HG02642 (cell line): ENCODE results near the gene ERVV-1.
"Not testable (repeated sequence)": the region's sequence is repeated elsewhere in the genome, so short reads cannot be mapped to it uniquely, and the experiment has no call there.

Experiments
- ATAC-seq: cut with Tn5 transposase; IDR thresholded peaks from one replicate; pipeline ENCODE4 v1.9.1; 2021; ENCODE audit warnings: mild to moderate bottlenecking; ENCODE audit not compliant: unreplicated experiment, poor library complexity

Gene ERVV-1, protein sequence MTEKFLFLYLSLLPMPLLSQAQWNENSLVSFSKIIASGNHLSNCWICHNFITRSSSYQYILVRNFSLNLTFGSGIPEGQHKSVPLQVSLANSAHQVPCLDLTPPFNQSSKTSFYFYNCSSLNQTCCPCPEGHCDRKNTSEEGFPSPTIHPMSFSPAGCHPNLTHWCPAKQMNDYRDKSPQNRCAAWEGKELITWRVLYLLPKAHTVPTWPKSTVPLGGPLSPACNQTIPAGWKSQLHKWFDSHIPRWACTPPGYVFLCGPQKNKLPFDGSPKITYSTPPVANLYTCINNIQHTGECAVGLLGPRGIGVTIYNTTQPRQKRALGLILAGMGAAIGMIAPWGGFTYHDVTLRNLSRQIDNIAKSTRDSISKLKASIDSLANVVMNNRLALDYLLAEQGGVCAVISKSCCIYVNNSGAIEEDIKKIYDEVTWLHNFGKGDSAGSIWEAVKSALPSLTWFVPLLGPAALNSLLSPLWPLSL

DNA sequence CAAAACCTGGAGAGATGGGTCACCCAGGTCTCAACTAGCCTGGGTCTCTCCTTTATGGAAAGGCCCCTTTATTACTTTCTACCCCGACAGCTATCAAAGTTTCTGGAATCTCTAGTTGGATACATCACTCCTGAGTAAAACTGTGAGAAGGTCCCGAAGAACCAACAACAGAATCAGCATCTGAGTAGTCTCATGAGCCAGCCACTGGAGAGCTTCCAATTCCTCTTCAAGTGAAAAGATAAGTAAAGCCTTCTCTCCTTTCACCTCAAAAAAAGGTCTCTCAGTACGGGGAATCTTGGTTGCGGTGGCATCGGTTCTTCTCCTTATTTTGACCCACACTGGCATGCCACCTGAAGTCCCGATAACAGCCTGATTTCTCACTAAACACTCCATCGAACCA, at the start of gene ERVV-1:
TSS of gene ERVV-1 (plus strand) at position 301 of the 400 bp plus-strand sequence. CDS start 170 bp downstream, outside the sequence.
- no peak for ATAC-seq

DNA sequence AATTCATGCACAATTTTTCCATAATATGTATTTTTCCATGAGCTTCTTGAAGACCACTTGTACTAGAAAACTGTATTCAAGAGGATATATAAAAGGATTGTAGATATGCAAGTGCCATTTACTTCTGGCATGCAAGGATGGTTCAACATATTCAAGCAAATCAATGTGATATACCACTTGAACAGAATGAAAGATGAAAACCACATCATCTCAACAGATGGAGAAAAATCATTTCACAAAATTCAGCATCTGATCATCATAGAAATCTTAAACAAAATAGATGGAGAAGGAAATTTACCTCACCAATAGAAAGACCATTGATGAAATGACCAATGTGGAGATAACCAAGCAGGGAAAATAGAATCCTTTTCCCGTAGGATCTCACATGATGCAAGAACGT, 45.9 kb upstream of the ERVV-1 start:
- no peak for ATAC-seq

DNA sequence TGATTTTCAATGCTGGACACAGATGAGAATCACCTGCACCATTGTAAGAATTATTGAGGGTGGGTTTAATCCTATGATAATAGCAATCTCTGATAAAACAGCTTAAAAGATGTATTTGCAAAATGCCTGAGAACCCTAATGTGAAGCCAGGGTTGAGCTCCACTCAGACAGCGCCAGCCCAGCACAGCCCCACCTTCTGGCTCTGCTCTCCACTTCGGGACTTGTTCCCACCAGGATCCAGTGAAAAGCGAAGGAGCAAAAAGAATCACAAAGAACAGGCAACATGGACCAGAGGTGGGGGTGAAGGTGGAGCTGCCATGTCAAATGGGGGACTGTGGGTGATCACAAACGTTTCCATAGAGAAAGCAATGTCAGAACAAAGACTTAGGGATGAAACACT, 32.4 kb upstream of the ERVV-1 start:
- no peak for ATAC-seq

DNA sequence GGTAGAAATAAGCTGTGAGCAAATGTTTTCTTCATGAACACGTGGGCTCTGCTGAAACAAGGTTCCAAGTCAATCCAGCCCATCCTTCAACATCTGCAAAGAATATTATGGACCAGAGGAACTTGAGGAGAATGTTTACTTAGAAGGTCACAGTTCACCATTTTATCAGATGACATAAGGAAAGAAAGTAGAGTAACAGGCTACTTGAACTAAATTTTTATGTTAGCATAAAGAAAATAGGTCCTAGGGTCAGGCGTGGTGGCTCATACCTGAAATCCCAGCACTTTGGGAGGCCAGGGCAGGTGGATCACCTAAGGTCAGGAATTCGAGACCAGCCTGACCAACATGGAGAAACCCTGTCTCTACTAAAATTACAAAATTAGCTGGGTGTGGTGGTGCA, 30.6 kb upstream of the ERVV-1 start:
- ATAC-seq, result not testable (repeated sequence)

DNA sequence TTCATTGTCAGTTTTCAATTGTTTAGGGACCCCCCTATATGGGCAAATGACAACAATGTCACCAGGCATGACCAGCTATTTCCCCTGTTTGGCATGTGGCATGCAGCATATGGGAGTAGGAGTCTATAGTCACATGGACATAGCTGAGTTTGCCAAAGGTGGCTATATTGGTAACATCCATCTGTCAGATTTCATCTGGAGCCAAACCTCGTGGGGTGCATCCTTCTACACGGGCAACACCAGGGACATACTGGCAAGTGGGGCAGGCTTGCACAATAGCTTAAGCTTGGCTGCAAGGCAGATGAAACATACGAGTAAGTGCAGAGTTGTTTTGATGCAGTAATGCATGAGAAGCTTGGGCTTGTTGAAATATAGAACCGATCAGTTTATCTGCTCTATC, 26.5 kb upstream of the ERVV-1 start:
- no peak for ATAC-seq

DNA sequence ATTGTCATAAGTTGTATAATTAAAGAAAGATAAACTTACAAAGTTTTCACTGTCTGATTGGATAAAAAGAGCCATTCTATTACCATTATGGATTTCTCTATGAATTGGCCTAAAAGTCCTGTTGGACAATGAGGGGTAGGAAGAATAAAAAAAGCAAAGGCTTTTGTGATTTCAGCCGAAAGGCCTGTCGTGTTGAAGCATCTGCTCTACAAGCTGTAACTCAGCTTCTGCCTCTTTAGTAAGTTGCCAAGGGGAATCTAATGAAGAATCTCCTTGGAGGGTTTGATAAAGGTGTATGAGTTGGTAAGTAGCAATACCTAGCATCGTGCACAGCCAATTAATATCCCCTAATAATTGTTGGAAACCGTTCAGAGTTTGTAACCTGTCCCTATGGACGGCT, 25.2 kb upstream of the ERVV-1 start:
- ATAC-seq, result no peak

DNA sequence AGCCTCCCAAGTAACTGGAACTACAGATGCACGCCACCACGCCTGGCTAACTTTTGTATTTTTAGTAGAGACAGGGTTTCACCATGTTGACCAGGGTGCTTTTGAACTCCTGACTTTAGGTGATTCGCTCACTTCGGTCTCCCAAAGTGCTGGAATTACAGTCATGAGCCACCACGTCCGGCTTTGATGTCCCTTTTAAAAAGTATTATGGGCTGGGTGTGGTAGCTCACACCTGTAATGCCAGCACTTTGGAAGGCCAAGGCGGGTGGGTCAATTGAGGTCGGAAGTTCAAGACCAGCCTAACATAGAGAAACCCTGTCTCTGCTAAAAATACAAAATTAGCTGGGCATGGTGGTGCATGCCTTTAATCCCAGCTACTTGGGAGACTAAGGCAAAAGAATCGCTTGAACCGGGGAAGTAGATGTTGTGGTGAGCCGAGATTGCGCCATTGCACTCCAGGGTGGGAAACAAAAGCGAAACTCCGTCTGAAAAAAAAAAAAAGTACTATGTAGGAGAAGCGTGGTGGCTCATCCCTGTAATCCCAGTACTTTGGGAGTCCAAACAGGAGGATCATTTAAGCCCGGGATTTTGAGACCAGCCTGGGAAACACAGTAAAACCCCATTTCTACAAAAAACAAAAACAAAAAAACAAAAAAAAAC, 22.8 kb upstream of the ERVV-1 start:
- ATAC-seq, result no peak

DNA sequence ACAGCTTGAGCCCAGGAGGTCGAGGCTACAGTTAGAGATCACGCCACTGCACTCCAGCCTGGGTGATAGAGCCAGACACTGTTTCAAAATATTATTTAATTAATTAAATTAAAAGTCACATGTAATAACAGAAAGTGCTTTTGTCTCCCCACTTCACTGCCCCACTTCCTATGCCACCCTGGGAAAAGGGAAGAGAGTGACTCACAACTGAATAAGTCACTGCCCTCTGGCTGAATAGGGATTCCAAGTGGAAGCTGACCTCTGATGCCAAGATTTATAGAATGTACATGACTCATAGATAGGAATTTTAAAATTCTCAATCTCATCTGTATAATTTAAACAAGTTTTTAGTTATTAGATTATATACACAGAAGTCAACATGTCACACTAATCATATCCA, 22.2 kb upstream of the ERVV-1 start:
- ATAC-seq, result no peak

DNA sequence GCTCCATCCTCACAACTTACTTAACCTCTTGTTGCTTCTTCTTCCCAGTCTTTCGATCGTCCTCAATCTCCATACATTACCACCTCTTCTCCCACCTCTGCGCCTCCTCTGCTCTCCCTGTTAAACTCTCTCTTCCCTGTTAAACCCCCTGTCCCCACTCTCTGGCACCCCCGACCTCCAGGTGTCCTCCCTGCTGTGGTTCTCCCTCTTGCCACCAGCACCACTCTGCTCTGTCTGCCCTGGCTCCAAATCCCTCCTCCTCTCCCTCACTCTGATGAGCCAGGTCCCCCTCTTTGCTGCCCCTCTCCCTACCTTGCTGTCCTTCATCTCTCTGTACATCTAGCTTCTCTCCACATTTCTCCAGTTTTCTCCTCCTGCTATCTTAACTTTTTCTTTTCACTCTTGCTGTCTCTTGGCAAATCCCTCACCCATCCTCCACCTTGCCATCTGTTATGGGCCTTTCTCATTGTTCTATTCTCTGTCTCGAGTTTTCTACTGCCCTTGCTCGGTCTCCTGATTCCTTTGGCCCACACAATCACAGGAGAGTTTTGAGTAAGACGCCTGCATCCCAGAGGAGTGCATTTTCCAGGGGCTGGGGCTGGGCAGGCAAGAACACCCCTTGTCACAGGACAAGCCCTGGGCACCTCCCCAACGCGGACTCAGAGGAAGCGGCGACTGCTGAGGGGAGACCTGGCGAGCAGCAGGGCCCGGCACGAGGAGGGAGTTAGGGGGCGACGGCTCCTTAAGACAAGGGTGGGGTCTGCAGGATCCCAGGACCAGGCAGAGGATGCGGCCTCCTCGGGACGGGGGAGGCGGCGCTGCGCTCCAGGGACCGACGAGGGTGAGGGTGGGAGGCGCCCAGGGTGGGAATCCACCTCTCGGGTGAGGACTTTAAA, 21.4 kb upstream of the ERVV-1 start:
- no peak for ATAC-seq

DNA sequence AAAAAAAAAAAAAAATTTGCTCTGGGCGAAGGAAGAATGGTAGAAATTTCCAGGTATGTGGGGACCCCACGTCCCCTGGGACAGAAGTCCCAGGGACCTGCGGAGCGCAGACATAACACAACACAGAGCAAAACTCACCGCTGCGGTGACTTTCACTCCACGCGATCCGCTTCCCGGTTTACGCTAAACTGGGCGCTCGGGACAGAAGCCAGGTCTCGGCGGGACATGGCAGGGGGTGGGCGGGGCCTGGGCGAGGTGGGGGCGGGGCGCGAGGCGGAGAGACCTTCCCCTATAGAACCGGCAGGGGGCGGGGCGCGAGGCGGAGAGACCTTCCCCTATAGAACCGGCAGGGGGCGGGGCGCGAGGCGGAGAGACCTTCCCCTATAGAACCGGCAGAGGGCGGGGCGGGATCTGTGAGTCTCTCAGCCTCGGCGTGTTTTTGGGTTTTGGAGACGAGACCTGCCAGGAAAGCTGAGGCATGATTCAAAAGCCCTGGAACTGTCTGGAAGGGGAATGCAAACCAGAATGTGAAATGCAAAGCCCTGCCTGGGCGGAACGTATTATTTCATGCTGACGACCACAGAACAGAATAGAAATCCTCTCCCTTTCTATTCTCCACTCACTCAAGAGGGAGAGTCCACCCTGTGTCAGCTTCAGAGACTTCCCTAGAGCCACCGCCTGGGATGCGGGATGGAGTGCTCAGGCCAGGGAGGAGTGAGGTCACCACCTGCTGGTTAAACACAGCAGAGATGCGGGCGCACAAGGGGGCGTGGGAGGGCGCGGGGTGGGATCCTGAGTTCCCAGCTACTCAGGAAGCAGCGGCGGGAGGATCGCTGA, 20.2 kb upstream of the ERVV-1 start:
- ATAC-seq, result no peak

DNA sequence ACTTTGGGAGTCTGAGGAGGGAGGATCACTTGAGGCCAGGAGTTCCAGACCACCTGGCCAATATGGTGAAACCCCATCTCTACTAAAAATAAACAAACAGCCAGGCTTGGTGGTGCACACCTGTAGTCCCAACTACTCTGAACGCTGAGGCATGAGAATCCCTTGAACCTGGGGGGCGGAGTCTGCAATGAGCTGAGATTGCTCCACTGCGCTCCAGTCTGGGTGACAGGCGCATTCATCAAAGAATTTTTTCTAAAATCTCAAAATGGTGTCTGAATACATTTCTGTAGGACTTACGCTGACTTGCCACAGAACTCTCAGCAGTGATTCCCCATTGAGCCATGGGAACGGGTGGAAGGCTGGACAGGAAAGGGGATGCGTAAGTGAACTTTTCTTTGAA, 18.0 kb upstream of the ERVV-1 start:
- no peak for ATAC-seq

DNA sequence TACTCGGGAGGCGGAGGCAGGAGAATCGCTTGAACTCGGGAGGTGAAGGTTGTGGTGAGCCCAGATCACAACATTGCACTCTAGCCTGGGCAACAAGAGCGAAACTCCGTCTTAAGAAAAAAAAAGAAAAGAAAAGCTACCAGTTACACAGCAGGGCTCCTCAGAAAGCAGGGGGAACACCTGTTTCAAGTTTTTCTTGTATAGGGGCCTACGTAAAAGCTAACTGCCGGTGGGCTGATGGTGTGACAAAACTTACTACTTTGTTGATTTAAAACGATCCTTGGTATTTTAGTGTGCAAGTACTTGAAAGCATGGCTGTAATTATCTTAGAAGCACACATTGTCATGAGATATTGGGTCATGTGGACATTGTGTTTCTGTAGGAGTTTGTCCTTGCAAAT, 15.7 kb upstream of the ERVV-1 start:
- no peak for ATAC-seq

DNA sequence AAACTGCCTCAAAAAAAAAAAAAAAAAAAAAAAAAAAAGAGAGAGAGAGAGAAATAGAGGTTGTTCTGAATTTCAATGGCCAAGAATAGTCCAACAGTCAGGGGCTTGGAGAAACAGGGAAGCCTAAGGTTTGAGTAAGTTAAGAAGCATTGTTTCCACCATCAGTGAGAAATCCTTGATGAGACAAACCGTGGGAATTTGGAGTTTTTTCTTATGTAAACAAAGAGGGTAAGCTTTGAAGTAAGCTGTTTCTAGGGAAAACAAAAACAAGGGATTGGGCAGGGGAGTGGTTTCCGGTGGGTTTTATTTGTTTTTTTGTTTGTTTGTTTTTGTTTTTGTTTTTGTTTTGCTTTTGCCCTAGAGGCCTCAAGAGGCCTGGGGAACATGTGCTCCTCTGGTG, 11.2 kb upstream of the ERVV-1 start:
- no peak for ATAC-seq

DNA sequence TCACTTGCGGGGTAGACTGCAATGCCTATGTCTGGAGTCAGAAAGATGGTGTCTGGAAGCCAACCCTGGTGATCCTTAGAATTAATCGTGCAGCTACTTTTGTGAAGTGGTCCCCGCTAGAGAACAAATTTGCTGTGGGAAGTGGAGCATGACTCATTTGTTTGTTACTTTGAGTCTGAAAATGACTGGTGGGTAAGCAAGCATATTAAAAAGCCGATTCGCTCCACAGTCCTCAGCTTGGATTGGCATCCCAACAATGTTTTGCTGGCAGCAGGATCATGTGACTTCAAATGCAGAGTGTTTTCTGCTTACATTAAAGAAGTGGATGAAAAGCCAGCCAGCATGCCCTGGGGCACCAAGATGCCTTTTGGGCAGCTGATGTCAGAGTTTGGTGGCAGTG, 9.5 kb upstream of the ERVV-1 start:
- ATAC-seq, result no peak

DNA sequence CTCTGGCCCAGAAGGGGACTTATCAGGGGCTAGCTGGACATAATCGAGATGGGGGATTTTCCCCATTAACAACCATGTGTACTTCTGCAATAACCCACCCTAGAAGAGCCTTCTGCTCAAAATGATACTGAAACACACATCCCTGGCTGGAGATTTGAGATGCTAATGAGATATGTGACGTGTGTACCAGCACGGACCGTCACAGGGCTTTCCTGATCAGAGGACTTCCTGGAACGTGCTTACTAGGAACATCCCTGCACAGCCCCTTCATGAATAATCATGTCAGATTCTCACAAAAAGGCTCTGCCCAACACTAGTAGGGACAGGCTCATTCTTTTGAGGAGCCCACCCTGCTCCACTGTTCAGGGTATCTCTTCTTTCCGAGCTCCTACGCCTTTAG, 6.5 kb upstream of the ERVV-1 start:
- ATAC-seq, result no peak

DNA sequence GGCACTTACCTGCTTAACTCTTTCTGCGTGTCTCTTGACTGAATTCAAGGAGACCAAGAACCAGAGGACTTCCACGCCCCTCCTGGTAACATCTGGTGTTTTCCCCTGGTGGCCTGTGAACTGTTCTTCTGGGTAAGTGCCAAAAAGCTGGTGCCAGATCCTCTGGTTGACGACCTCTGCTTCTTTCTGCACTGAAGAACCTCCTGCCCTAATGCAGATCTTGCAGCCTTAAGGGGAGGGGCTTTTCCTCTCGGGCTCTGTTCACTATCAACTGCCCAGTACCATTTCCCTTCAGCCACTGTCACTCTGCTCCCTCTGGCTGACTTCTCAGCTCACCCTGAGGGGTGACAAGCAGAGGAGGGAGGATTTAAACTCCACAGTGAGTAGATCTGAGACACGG, 6.1 kb upstream of the ERVV-1 start:
- ATAC-seq, result no peak

DNA sequence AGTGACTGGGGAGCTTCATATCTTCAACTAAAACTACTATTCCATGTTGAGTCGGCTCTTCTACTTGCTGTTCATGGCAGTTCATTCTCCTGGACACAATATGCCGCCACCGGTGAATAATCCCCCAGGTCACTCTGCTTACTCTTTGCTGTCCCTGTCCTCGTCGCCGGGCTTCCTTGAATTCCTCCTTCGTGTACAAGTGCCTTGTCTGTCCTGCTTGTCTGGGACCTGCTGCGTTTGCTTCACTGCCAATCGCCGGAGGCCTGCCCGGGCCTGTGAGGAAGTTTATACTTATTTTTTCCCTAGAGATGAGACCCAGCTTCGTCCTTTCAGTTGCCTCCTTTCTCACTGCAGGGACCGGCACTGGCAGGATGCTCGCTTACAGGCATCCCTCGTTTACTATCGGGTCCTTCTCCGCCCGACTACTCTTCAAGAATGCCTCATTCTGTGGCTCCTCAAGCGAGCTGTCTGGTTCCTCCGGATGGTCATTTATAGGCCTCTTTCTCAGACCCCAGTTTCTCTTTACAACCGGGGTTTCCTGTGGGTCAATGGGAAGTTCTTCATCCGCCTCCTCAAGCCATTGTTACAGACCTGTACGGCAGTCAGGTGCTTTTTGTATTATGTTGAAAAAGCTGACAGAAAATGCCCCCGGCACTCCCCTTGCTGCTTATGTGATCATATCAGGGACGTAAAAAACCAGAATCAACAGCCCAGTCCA, 5.5 kb upstream of the ERVV-1 start:
- ATAC-seq, result no peak

DNA sequence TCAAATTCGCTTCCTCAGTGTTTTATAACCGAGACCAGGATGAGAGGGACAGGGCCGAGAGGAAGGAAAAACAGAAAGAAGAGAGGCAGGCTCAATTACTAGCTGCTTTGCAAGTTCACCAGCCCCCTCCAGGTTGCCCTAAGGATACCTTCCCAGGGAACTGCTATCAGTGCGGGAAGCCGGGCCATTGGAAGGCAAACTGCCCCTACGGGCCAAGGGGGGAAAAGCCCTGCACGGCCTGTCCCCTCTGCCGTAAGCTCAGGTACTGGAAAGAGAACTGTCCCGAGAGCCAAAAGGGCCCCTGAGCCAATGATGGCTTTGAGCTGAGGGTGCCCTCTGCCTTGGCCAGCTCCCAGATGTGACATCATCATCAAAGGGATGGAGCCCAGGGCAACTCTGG, 3.2 kb upstream of the ERVV-1 start:
- ATAC-seq, result no peak

DNA sequence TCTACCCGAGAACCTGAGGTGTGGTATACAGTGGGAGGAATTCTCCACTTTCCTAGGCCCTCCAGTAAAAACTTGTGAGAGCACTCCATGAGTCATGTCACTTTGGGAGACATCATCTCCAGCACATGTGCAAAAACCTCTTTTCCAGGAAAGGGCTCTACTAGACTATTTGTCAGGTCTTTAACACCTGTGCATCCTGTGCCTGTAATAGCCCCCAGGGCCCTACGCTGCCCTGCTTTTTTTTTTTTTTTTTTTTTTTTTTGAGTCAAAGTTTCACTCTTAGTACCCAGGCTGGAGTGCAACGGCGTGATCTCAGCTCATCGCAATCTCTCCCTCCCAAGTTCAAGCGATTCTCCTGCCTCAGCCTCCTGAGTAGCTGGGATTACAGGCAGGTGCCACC, 1.7 kb upstream of the ERVV-1 start:
- no peak for ATAC-seq
